Keratinocyte (primary cell): ENCODE results near the gene SHKBP1. TPM values are rescaled to one million over a fixed set of nuclear protein-coding genes. Genes with fewer than 3 reads are reported as not detected.
"Not testable (repeated sequence)": the region's sequence is repeated elsewhere in the genome, so short reads cannot be mapped to it uniquely, and the experiment has no call there.

Source experiments
- DNase-seq: peaks from one replicate; pipeline ENCODE4 v3.0.0-alpha.2; 2011; ENCODE audit warnings: low read depth, missing footprints, low spot score
- FAIRE-seq: peaks from 2 replicates; lab custom pipeline; 2011; peaks lifted over from hg19 to GRCh38; lab: Jason Lieb, UNC
- H2AFZ ChIP-seq: 2 replicates; pipeline ENCODE4 v1.6.0; 2012; ENCODE audit warnings: low read length, control low read depth, inconsistent platforms; ENCODE audit not compliant: control insufficient read depth
- H3K27ac ChIP-seq: 2 replicates; pipeline ENCODE4 v1.5.1; 2011; ENCODE audit warnings: low read length; ENCODE audit not compliant: control insufficient read depth, insufficient read depth
- H3K27me3 ChIP-seq: 3 replicates; pipeline ENCODE4 v1.6.0; 2011; ENCODE audit warnings: low read length; ENCODE audit not compliant: control insufficient read depth, insufficient read depth; ENCODE audit errors: extremely low read depth
- H3K36me3 ChIP-seq, 2 experiments: 2 replicates in 1 of 2; 3 replicates in 1 of 2; pipeline ENCODE4 v1.5.1; 2011; ENCODE audit warnings: low read length in 2 of 2, mild to moderate bottlenecking in 1 of 2; ENCODE audit not compliant: control insufficient read depth in 2 of 2, insufficient read depth in 2 of 2; ENCODE audit errors: extremely low read depth in 1 of 2
- H3K4me1 ChIP-seq: 3 replicates; pipeline ENCODE4 v1.5.1; 2011; ENCODE audit warnings: low read length; ENCODE audit not compliant: control insufficient read depth, insufficient read depth; ENCODE audit errors: extremely low read depth
- H3K4me2 ChIP-seq: 3 replicates; pipeline ENCODE4 v1.6.0; 2011; ENCODE audit warnings: low read depth, low read length; ENCODE audit not compliant: control insufficient read depth, insufficient read depth; ENCODE audit errors: extremely low read depth
- H3K4me3 ChIP-seq, 3 experiments: fragments of 200-600 bp in 1 of 3; sonication (generic) in 1 of 3; 2 replicates in 2 of 3; 3 replicates in 1 of 3; pipeline ENCODE4 v1.5.1; 2011 to 2016; ENCODE audit warnings: low read length in 3 of 3, mild to moderate bottlenecking in 3 of 3, control low read depth in 2 of 3, inconsistent platforms in 1 of 3, low read depth in 1 of 3, mixed read lengths in 1 of 3, mixed run types in 1 of 3, moderate library complexity in 1 of 3; ENCODE audit not compliant: control insufficient read depth in 2 of 3, insufficient read depth in 2 of 3; ENCODE audit errors: extremely low read depth in 1 of 3
- H3K79me2 ChIP-seq: 2 replicates; pipeline ENCODE4 v1.6.0; 2012; ENCODE audit warnings: low read length; ENCODE audit not compliant: control insufficient read depth, insufficient read depth
- H3K9ac ChIP-seq: 3 replicates; pipeline ENCODE4 v1.6.0; 2011; ENCODE audit warnings: low read length; ENCODE audit not compliant: control insufficient read depth, insufficient read depth; ENCODE audit errors: extremely low read depth
- H3K9me1 ChIP-seq: 3 replicates; pipeline ENCODE4 v1.6.0; 2011; ENCODE audit warnings: low read length; ENCODE audit not compliant: control insufficient read depth, insufficient read depth; ENCODE audit errors: extremely low read depth
- H3K9me3 ChIP-seq: 2 replicates; pipeline ENCODE4 v1.5.1; 2012; ENCODE audit warnings: low read depth, low read length; ENCODE audit not compliant: control insufficient read depth
- H4K20me1 ChIP-seq: 3 replicates; pipeline ENCODE4 v1.6.0; 2011; ENCODE audit warnings: low read length; ENCODE audit not compliant: control insufficient read depth, insufficient read depth; ENCODE audit errors: extremely low read depth
- EZH2 ChIP-seq: IDR thresholded peaks from one replicate; pipeline ENCODE4 v1.6.1; 2012; ENCODE audit warnings: inconsistent platforms, mild to moderate bottlenecking, low read length, moderate library complexity
- dilution Hi-C: fragments of 300-500 bp; cut with MboI; formaldehyde crosslinking; loops from one replicate; pipeline ENCODE4 v1.7.0; 2020; ENCODE audit warnings: low sequenced_read_pairs; ENCODE audit not compliant: extremely low pct_ligation_motif_present
- polyA plus RNA-seq, 5 experiments: library from polyadenylated mRNA; depleted of rRNA in 3 of 5; stranded (reverse) in 3 of 5; stranded (forward) in 1 of 5; unstranded in 1 of 5; fragments of >200 nt; gene quantifications; 1 replicate in 1 of 5; 2 replicates in 3 of 5; 3 replicates in 1 of 5; pipeline versions ENCODE4 v1.2.1 to v1.2.3, GENCODE V29; 2011 to 2012; ENCODE audit warnings: missing spikeins in 2 of 5, low read depth in 1 of 5, low replicate concordance in 1 of 5
- TF ChIP-seq, protein P1 (sequence below), 3 experiments: IDR thresholded peaks in 1 of 3; conservative IDR thresholded peaks in 1 of 3; optimal IDR thresholded peaks in 1 of 3; 2 replicates in 2 of 3; 3 replicates in 1 of 3; pipeline versions ENCODE3 to v1.5.1; 2011; ENCODE audit warnings: low read length in 3 of 3, mild to moderate bottlenecking in 3 of 3, moderate library complexity in 2 of 3, control low read depth in 1 of 3, inconsistent platforms in 1 of 3; ENCODE audit not compliant: insufficient read depth in 2 of 3; ENCODE audit errors: extremely low read depth in 1 of 3

The SHKBP1 gene
- polyA plus RNA-seq, 1 donor (not counting 4 experiments of a cell fraction or from before 2014, with no cell fraction given), result 20.2 TPM

DNA sequence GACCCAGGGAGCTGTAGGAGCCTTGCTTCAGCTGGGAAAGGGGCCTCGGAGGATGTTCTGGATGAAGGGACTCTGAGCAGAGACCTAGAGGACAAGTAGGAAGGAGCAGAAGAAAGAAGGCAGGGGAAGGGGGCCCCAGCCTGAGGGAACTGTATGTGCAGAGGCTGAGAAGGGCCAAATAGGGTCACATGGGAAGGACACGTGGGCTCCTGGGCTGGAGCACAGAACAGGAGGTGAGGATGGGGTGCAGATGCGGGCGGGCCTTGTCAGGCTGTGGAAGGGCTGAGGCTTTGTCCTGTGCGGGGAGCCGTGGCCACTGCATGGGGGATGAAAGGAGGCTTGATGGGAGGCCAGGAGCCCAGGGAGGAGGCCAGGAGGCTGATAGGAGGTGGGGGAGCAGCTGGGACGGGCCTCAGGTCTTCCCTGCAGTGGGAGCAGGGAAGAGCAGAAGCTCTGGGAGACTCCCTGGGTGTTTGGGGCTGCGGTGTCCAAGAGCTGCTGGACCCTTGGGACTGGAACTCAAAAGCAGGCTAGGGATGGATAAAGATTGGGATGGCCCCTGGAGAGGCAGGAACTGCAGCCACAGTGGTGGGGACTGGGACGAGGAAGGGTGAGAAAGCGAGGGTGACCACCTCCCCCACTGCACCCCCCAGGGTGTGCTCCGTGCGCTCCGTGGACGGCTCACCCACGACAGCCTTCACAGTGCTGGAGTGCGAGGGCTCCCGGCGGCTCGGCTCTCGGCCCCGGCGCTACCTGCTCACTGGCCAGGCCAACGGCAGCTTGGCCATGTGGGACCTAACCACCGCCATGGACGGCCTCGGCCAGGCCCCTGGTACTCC is 13.1 kb downstream of the SHKBP1 start:
- Histone ChIP-seq H3K27ac (no peak overlapping the region), H3K79me2 (no peaks in the 10 kb centered on the region), H3K27me3 (no peaks in the 10 kb centered on the region), H3K9me1 (no peaks in the 10 kb centered on the region), H3K4me2 (no peak overlapping the region), H3K36me3 (peaks cover 1 to 6% of the 10 kb centered on the region in 2 experiments), H3K4me3 (no peak overlapping the region), H3K9me3 (no peaks in the 10 kb centered on the region), H4K20me1 (no peaks in the 10 kb centered on the region), H2AFZ (no peak overlapping the region), H3K9ac (no peak overlapping the region), H3K4me1 (peaks cover 11% of the 10 kb centered on the region)
- dilution Hi-C loops, result no loop called here
- DNase-seq, result no peak
- TF ChIP-seq EZH2, result no peak
- TF ChIP-seq, protein P1, sequence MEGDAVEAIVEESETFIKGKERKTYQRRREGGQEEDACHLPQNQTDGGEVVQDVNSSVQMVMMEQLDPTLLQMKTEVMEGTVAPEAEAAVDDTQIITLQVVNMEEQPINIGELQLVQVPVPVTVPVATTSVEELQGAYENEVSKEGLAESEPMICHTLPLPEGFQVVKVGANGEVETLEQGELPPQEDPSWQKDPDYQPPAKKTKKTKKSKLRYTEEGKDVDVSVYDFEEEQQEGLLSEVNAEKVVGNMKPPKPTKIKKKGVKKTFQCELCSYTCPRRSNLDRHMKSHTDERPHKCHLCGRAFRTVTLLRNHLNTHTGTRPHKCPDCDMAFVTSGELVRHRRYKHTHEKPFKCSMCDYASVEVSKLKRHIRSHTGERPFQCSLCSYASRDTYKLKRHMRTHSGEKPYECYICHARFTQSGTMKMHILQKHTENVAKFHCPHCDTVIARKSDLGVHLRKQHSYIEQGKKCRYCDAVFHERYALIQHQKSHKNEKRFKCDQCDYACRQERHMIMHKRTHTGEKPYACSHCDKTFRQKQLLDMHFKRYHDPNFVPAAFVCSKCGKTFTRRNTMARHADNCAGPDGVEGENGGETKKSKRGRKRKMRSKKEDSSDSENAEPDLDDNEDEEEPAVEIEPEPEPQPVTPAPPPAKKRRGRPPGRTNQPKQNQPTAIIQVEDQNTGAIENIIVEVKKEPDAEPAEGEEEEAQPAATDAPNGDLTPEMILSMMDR (optimal IDR thresholded peaks at IDR 0.05 in 1 of 3, IDR thresholded peaks at IDR 0.05 in 1 of 3, conservative IDR thresholded peaks at IDR 0.05 in 1 of 3; ENCODE audit: extremely low read depth in 1 of 3, insufficient read depth in 2 of 3, low read length in 3 of 3), result no peak
- no peak for FAIRE-seq

DNA sequence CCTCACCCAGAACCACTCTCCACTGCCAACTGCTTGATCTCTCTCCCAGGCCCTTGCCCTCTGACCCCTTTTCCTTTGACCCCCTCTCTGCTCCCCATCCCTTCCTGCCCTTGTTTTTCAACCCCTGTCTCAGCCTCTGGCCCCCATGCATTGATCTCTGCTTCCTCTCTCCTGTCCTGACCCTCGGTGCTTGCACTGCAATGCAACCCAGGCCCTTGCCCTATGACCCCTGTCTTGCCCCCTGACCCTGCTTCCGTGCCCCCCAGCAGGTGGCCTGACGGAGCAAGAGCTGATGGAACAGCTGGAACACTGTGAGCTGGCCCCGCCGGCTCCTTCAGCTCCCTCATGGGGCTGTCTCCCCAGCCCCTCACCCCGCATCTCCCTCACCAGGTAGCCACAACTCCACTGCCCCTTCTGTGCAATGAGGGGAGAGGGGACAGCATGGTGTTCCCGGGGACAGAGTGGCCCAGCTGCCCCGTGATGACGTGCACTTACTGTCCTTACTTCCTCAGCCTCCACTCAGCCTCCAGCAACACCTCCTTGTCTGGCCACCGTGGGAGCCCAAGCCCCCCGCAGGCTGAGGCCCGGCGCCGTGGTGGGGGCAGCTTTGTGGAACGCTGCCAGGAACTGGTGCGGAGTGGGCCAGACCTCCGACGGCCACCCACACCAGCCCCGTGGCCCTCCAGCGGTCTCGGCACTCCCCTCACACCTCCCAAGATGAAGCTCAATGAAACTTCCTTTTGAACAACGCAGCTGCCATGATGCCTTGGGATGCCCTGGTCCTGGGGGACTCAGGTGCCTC is 14.0 kb downstream of the SHKBP1 start:
- Histone ChIP-seq H3K9me3 (no peaks in the 10 kb centered on the region), H3K4me1 (peaks cover 11% of the 10 kb centered on the region), H3K4me3 (no peak overlapping the region), H3K4me2 (no peak overlapping the region), H4K20me1 (no peaks in the 10 kb centered on the region), H3K27ac (no peak overlapping the region), H3K79me2 (no peaks in the 10 kb centered on the region), H2AFZ (no peak overlapping the region), H3K9me1 (no peaks in the 10 kb centered on the region), H3K9ac (no peak overlapping the region), H3K27me3 (no peaks in the 10 kb centered on the region), H3K36me3 (peaks cover 1 to 6% of the 10 kb centered on the region in 2 experiments)
- no peak for FAIRE-seq
- DNase-seq, result no peak
- TF ChIP-seq EZH2, result no peak
- TF ChIP-seq, protein P1 (optimal IDR thresholded peaks at IDR 0.05 in 1 of 3, IDR thresholded peaks at IDR 0.05 in 1 of 3, conservative IDR thresholded peaks at IDR 0.05 in 1 of 3; ENCODE audit: extremely low read depth in 1 of 3, insufficient read depth in 2 of 3, low read length in 3 of 3), result no peak
- dilution Hi-C loops, result no loop called here

DNA sequence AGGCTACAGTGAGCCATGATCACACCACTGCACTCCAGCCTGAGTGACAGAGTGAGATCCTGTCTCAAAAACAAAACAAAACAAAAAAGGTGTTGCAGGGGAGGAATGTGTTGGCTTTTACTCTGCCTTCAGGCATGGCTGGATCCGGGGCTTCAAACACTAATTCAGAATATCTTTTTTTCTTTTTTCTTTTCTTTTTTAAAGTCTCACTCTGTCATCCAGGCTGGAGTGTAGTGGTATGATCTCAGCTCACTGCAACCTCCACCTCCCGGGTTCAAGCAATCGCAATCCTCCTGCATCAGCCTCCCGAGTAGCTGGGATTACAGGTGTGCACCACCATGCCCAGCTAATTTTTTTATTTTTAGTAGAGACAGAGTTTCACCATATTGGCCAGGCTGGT is 15.1 kb downstream of the SHKBP1 start:
- H3K4me2 ChIP-seq, H3K4me3 ChIP-seq, H3K9ac ChIP-seq, H3K27ac ChIP-seq, dilution Hi-C loops, H3K36me3 ChIP-seq, H2AFZ ChIP-seq, H3K9me1 ChIP-seq, DNase-seq, H3K9me3 ChIP-seq, H3K27me3 ChIP-seq, H4K20me1 ChIP-seq, FAIRE-seq, H3K79me2 ChIP-seq: not testable (repeated sequence)
- peaks cover 11% of the 10 kb centered on the region for H3K4me1 ChIP-seq
